ENCODE data around the gene CDH26. TPM values are rescaled to one million over a fixed set of nuclear protein-coding genes. Genes with fewer than 3 reads are reported as not detected.

The CDH26 gene
- polyA plus RNA-seq, 1 donor (not counting 4 experiments of a cell fraction or from before 2014, with no cell fraction given), result 1.1 TPM

DNA sequence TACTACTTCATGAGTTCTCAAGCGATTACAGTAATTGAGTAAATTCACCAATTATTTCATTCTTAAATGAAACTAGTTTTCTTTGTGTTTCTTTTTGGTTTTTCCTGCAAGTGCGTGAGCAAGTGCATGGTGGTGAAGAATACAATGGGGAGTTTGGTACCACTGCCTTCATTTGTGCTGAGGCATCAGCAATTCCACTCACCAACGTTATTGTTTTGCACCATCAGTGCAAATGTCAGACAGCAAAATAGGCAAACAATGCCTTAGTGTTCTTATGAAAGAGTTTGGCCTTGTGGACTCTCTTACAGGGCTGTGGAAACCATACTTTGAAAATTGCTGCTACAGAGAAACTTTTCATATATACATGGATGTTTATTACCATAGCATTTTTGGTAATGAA is 8.2 kb downstream of the CDH26 start:
- no peaks in the 10 kb centered on the region for H4K20me1 ChIP-seq (ENCODE audit: control insufficient read depth, extremely low read depth, insufficient read depth, low read length)
- H2AFZ ChIP-seq (ENCODE audit: control insufficient read depth, low read length), result no peak overlapping the region
- no peaks in the 10 kb centered on the region for H3K79me2 ChIP-seq (ENCODE audit: control insufficient read depth, insufficient read depth, low read length)
- no peak overlapping the region for H3K4me2 ChIP-seq (ENCODE audit: control insufficient read depth, extremely low read depth, insufficient read depth, low read depth, low read length)
- no peaks in the 10 kb centered on the region for H3K36me3 ChIP-seq (ENCODE audit: control insufficient read depth in 2 of 2, extremely low read depth in 1 of 2, insufficient read depth in 2 of 2, low read length in 2 of 2)
- no peaks in the 10 kb centered on the region for H3K9me3 ChIP-seq (ENCODE audit: control insufficient read depth, low read depth, low read length)
- no peak overlapping the region for H3K4me3 ChIP-seq (ENCODE audit: control insufficient read depth in 2 of 3, extremely low read depth in 1 of 3, insufficient read depth in 2 of 3, low read depth in 1 of 3, low read length in 3 of 3)
- TF ChIP-seq EZH2 (IDR thresholded peaks at IDR 0.05; ENCODE audit: low read length), result no peak
- TF ChIP-seq, protein P1, sequence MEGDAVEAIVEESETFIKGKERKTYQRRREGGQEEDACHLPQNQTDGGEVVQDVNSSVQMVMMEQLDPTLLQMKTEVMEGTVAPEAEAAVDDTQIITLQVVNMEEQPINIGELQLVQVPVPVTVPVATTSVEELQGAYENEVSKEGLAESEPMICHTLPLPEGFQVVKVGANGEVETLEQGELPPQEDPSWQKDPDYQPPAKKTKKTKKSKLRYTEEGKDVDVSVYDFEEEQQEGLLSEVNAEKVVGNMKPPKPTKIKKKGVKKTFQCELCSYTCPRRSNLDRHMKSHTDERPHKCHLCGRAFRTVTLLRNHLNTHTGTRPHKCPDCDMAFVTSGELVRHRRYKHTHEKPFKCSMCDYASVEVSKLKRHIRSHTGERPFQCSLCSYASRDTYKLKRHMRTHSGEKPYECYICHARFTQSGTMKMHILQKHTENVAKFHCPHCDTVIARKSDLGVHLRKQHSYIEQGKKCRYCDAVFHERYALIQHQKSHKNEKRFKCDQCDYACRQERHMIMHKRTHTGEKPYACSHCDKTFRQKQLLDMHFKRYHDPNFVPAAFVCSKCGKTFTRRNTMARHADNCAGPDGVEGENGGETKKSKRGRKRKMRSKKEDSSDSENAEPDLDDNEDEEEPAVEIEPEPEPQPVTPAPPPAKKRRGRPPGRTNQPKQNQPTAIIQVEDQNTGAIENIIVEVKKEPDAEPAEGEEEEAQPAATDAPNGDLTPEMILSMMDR (optimal IDR thresholded peaks at IDR 0.05 in 1 of 3, IDR thresholded peaks at IDR 0.05 in 1 of 3, conservative IDR thresholded peaks at IDR 0.05 in 1 of 3; ENCODE audit: extremely low read depth in 1 of 3, insufficient read depth in 2 of 3, low read length in 3 of 3), result no peak
- H3K9ac ChIP-seq (ENCODE audit: control insufficient read depth, extremely low read depth, insufficient read depth, low read length), result no peak overlapping the region
- H3K27ac ChIP-seq (ENCODE audit: control insufficient read depth, insufficient read depth, low read length), result no peak overlapping the region
- no peaks in the 10 kb centered on the region for H3K9me1 ChIP-seq (ENCODE audit: control insufficient read depth, extremely low read depth, insufficient read depth, low read length)
- dilution Hi-C loops (cut with MboI; ENCODE audit: extremely low pct_ligation_motif_present, low sequenced_read_pairs), result no loop called here
- H3K27me3 ChIP-seq (ENCODE audit: control insufficient read depth, extremely low read depth, insufficient read depth, low read length), result no peaks in the 10 kb centered on the region
- FAIRE-seq (no peak), DNase-seq (ENCODE audit: low read depth, low spot score) (no peak)
- H3K4me1 ChIP-seq (ENCODE audit: control insufficient read depth, extremely low read depth, insufficient read depth, low read length), result peaks cover 12% of the 10 kb centered on the region

DNA sequence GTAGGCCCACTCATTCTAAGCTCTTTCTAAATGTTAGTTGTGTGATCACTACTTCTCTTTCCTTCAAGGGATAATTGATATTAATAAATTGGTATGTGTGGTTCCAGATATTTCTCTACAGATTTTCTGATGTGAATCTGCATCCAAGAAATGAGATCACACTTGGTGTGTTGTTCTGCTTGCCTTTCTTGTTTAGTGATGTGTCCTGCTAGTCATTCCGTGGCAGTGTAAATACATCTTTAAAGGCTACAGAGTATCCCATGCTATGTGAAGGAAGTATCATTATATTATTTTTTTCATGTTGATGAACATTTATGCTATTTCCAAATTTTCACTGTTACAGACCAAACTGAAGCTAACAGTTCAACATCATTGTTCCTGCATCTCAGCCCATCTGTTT is 13.2 kb downstream of the CDH26 start:
- FAIRE-seq (no peak), DNase-seq (ENCODE audit: low read depth, low spot score) (no peak)
- no peaks in the 10 kb centered on the region for H3K79me2 ChIP-seq (ENCODE audit: control insufficient read depth, insufficient read depth, low read length)
- H3K9ac ChIP-seq (ENCODE audit: control insufficient read depth, extremely low read depth, insufficient read depth, low read length), result no peak overlapping the region
- H3K9me3 ChIP-seq (ENCODE audit: control insufficient read depth, low read depth, low read length), result no peaks in the 10 kb centered on the region
- H2AFZ ChIP-seq (ENCODE audit: control insufficient read depth, low read length), result peak overlapping the region; percentile 13
- no peaks in the 10 kb centered on the region for H4K20me1 ChIP-seq (ENCODE audit: control insufficient read depth, extremely low read depth, insufficient read depth, low read length)
- peak overlapping the region; percentile 81 for H3K27ac ChIP-seq (ENCODE audit: control insufficient read depth, insufficient read depth, low read length)
- peak overlapping the region; percentile 33 for H3K4me2 ChIP-seq (ENCODE audit: control insufficient read depth, extremely low read depth, insufficient read depth, low read depth, low read length)
- H3K27me3 ChIP-seq (ENCODE audit: control insufficient read depth, extremely low read depth, insufficient read depth, low read length), result no peaks in the 10 kb centered on the region
- dilution Hi-C loops (cut with MboI; ENCODE audit: extremely low pct_ligation_motif_present, low sequenced_read_pairs), result no loop called here
- TF ChIP-seq, protein P1 (optimal IDR thresholded peaks at IDR 0.05 in 1 of 3, IDR thresholded peaks at IDR 0.05 in 1 of 3, conservative IDR thresholded peaks at IDR 0.05 in 1 of 3; ENCODE audit: extremely low read depth in 1 of 3, insufficient read depth in 2 of 3, low read length in 3 of 3), result no peak
- no peak for TF ChIP-seq EZH2 (IDR thresholded peaks at IDR 0.05; ENCODE audit: low read length)
- H3K9me1 ChIP-seq (ENCODE audit: control insufficient read depth, extremely low read depth, insufficient read depth, low read length), result no peaks in the 10 kb centered on the region
- peaks cover 26% of the 10 kb centered on the region for H3K4me1 ChIP-seq (ENCODE audit: control insufficient read depth, extremely low read depth, insufficient read depth, low read length)
- H3K4me3 ChIP-seq (ENCODE audit: control insufficient read depth in 2 of 3, extremely low read depth in 1 of 3, insufficient read depth in 2 of 3, low read depth in 1 of 3, low read length in 3 of 3), result no peak overlapping the region
- no peaks in the 10 kb centered on the region for H3K36me3 ChIP-seq (ENCODE audit: control insufficient read depth in 2 of 2, extremely low read depth in 1 of 2, insufficient read depth in 2 of 2, low read length in 2 of 2)

Data from keratinocyte (primary cell).